Stomach (tissue), 9 donors: Measurements from ENCODE around the gene CTSC. TPM values are rescaled to one million over a fixed set of nuclear protein-coding genes. Genes with fewer than 3 reads are reported as not detected.

Experiments used
- DNase-seq, 2 donors: peaks; one replicate each; pipeline versions ENCODE4 v3.0.0 to v3.0.0-alpha.2; 2013 to 2019
- H3K27ac ChIP-seq, 5 donors: fragments of 200-600 bp in 4 of 5; sonication (generic) in 4 of 5; one replicate each; pipeline ENCODE4 v1.5.1; 2013 to 2019; ENCODE audit warnings: mild to moderate bottlenecking in 1 of 5, moderate library complexity in 1 of 5
- H3K27me3 ChIP-seq, 3 donors: fragments of 200-600 bp; sonication (generic); one replicate each; pipeline ENCODE4 v1.5.1; 2017 to 2019; ENCODE audit warnings: mixed run types in 1 of 3
- H3K36me3 ChIP-seq, 4 donors: fragments of 200-600 bp; sonication (generic); 1 replicate in 3 of 4; 2 replicates in 1 of 4; pipeline ENCODE4 v1.5.1; 2016 to 2019
- H3K4me1 ChIP-seq, 4 donors: fragments of 200-600 bp; sonication (generic); one replicate each; pipeline ENCODE4 v1.5.1; 2016 to 2019
- H3K4me3 ChIP-seq, 4 donors: fragments of 200-600 bp; sonication (generic) in 3 of 4; one replicate each; pipeline ENCODE4 v1.5.1; 2016 to 2019; ENCODE audit warnings: mild to moderate bottlenecking in 1 of 4
- H3K9me3 ChIP-seq, 4 donors: fragments of 200-600 bp; sonication (generic); one replicate each; pipeline ENCODE4 v1.5.1; 2016 to 2019
- CTCF ChIP-seq, 7 experiments: fragments of 450-650 bp in 4 of 7; fragments of 200-600 bp in 3 of 7; sonication (generic) in 3 of 7; IDR thresholded peaks; one replicate each; pipeline ENCODE4 v1.5.1; 2016 to 2019; ENCODE audit warnings: antibody characterized with exemption in 7 of 7, control low read depth in 2 of 7, mild to moderate bottlenecking in 1 of 7
- EP300 ChIP-seq: sonication (generic); formaldehyde crosslinking; IDR thresholded peaks from one replicate; pipeline ENCODE4 v1.6.1; 2017; ENCODE audit warnings: antibody characterized with exemption
- POLR2A ChIP-seq, 4 donors: fragments of 450-650 bp; IDR thresholded peaks; one replicate each; pipeline ENCODE4 v1.6.1; 2016; ENCODE audit warnings: antibody characterized with exemption in 4 of 4, control low read depth in 2 of 4, mild to moderate bottlenecking in 1 of 4, moderate library complexity in 1 of 4
- POLR2AphosphoS5 ChIP-seq, 3 donors: sonication (generic); formaldehyde crosslinking; IDR thresholded peaks; one replicate each; pipeline ENCODE4 v1.6.1; 2016; ENCODE audit warnings: antibody characterized with exemption in 3 of 3
- WGBS, 5 donors: extraction: QIAGEN DNeasy Blood & Tissue Kit in 3 of 5; methylation state at CpG; one replicate each; pipeline versions ENCODE4 v1.1.5 to v1.1.7; 2013 to 2018; 5-methylcytosine and 5-hydroxymethylcytosine counted together
- intact Hi-C: fragments of 100-400 bp; cut with DNase I; formaldehyde crosslinking; loops from one replicate; pipeline ENCODE4 v1.15.1; 2023; ENCODE audit warnings: low total_unique reads
- polyA plus RNA-seq, 3 donors: library from polyadenylated mRNA; stranded (reverse); fragments of 200-250 nt; gene quantifications; one replicate each; pipeline ENCODE4 v1.2.3, GENCODE V29; 2013
- total RNA-seq, 5 donors: library from RNA; depleted of rRNA; stranded (reverse); fragments of >200 nt; gene quantifications; one replicate each; pipeline versions ENCODE4 v1.1.0 to v1.2.3, GENCODE V29; 2014 to 2016
- donor health status: healthy with polysubstance abuse.
- donor health status: Bipolar disorder and iron deficiency.
- donor health status: healthy.

CTSC gene
- total and polyA plus RNA-seq, 8 donors = 6.2 to 127 (median 36.3) TPM

GRCh38 chr11:88320149-88320559 lies 17.4 kb downstream of the CTSC start:
- peak in 1 of 2 donors; percentile 23 for DNase-seq
- H3K27ac ChIP-seq = no peak overlapping the region
- H3K27me3 ChIP-seq = no peaks in the 10 kb centered on the region
- no peak overlapping the region for H3K4me3 ChIP-seq
- WGBS, 5 donors = 67 to 75% (median 69%) methylated on average over 2 of the region's 2 CpGs
- peaks cover 0 to 14% (median 0%) of the 10 kb centered on the region in 4 donors for H3K4me1 ChIP-seq
- peaks cover 0 to 5% (median 0%) of the 10 kb centered on the region in 4 donors for H3K36me3 ChIP-seq
- H3K9me3 ChIP-seq = no peaks in the 10 kb centered on the region
- intact Hi-C loops = no loop called here
- TF ChIP-seq EP300 = no peak
- TF ChIP-seq POLR2AphosphoS5 (IDR thresholded peaks at IDR 0.05) = no peak
- TF ChIP-seq POLR2A (IDR thresholded peaks at IDR 0.05) = no peak
- TF ChIP-seq CTCF (IDR thresholded peaks at IDR 0.05) = no peak

DNA sequence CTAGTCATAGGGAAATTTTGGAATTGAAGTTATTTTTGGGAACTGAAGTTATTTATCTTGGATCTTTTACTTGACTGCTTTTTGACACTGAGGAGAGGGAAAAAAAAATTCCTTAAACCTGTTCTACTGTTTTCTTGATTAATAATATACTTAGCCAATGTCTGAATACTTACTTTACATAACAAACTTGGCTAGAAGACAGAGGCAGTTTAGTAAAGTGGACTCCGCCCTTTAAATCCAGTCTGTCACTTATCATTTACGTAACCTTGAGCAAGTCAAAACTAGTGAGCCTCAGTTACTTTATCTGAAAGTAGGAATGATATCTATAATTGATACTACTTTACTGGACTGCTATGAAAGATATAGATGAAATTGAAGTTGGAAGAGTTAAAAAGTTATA lies 19.5 kb downstream of the CTSC start:
- Histone ChIP-seq H3K36me3 (no peaks in the 10 kb centered on the region), H3K27ac (no peak overlapping the region), H3K4me1 (peaks cover 0 to 15% (median 0%) of the 10 kb centered on the region in 4 donors), H3K4me3 (no peak overlapping the region), H3K9me3 (no peaks in the 10 kb centered on the region), H3K27me3 (no peaks in the 10 kb centered on the region)
- DNase-seq = peak in 1 of 2 donors; percentile 27
- TF ChIP-seq CTCF (IDR thresholded peaks at IDR 0.05) = no peak
- intact Hi-C loops = no loop called here
- 36 to 62% (median 46%) methylated on average over 2 of the region's 2 CpGs for WGBS, 5 donors

DNA sequence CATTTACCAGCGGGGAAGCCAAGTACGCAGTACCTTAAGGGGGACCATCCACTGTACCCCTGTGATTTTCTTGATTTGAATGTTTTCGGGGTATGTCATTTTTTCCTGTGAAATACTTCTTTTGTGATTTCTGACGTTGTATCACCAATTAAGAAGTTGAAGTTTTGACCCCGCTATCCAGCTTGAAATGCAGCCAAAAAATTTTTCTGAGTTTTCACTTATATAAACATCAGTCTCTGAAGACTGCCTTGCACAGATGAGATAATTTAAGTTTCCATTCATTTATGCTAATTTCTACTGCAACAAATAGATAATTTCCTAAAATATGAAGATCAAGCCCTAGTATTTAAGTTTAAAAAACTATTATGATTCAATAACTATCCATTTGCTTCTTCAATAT lies 20.0 kb downstream of the CTSC start:
- H3K9me3 ChIP-seq = no peaks in the 10 kb centered on the region
- TF ChIP-seq POLR2AphosphoS5 (IDR thresholded peaks at IDR 0.05) (no peak), CTCF (IDR thresholded peaks at IDR 0.05) (no peak), EP300 (no peak), POLR2A (IDR thresholded peaks at IDR 0.05) (no peak)
- no peaks in the 10 kb centered on the region for H3K36me3 ChIP-seq
- no peaks in the 10 kb centered on the region for H3K27me3 ChIP-seq
- intact Hi-C loops = no loop called here
- peaks cover 0 to 19% (median 0%) of the 10 kb centered on the region in 4 donors for H3K4me1 ChIP-seq
- WGBS, 5 donors = 70 to 74% (median 72%) methylated on average over 5 of the region's 5 CpGs
- DNase-seq = no peak
- H3K4me3 ChIP-seq = no peak overlapping the region
- no peak overlapping the region for H3K27ac ChIP-seq

- TF ChIP-seq POLR2A (IDR thresholded peaks at IDR 0.05) (no peak), CTCF (IDR thresholded peaks at IDR 0.05) (no peak), POLR2AphosphoS5 (IDR thresholded peaks at IDR 0.05) (no peak), EP300 (no peak)
- no peak for DNase-seq
- peaks cover 0 to 6% (median under 1%) of the 10 kb centered on the region in 4 donors for H3K36me3 ChIP-seq
- H3K27me3 ChIP-seq = no peaks in the 10 kb centered on the region
- 66 to 90% (median 75%) methylated on average over 5 of the region's 5 CpGs for WGBS, 5 donors
- no peak overlapping the region for H3K27ac ChIP-seq
- no peaks in the 10 kb centered on the region for H3K9me3 ChIP-seq
- H3K4me3 ChIP-seq = no peak overlapping the region
- peaks cover 0 to 19% (median 0%) of the 10 kb centered on the region in 4 donors for H3K4me1 ChIP-seq
- intact Hi-C loops = no loop called here
These were observed 21.5 kb downstream of the CTSC start for GRCh38 chr11:88315981-88316441.
